Spinal cord (tissue), 10 donors: ENCODE data around the gene USP47. TPM values are rescaled to one million over a fixed set of nuclear protein-coding genes. Genes with fewer than 3 reads are reported as not detected.
A peak's percentile ranks its signal among the peaks of the same experiment; 100 is the strongest.

Experiments
- DNase-seq, 6 donors: peaks; one replicate each; pipeline versions ENCODE4 v3.0.0 to v3.0.0-alpha.2; 2013 to 2015; ENCODE audit warnings: low spot score in 6 of 6, low read depth in 4 of 6
- H3K27ac ChIP-seq: one replicate; pipeline ENCODE4 v1.5.1; 2013; ENCODE audit warnings: low read depth, low read length, control low read depth
- H3K27me3 ChIP-seq: one replicate; pipeline ENCODE4 v1.6.1; 2013; ENCODE audit warnings: low read length; ENCODE audit not compliant: control insufficient read depth, insufficient read depth
- H3K36me3 ChIP-seq: one replicate; pipeline ENCODE4 v1.6.1; 2013; ENCODE audit warnings: low read length; ENCODE audit not compliant: control insufficient read depth, insufficient read depth
- H3K4me1 ChIP-seq: one replicate; pipeline ENCODE4 v1.6.1; 2013; ENCODE audit warnings: low read length; ENCODE audit not compliant: control insufficient read depth, insufficient read depth
- H3K4me3 ChIP-seq: one replicate; pipeline ENCODE4 v1.5.1; 2013; ENCODE audit warnings: low read depth, low read length, control low read depth
- H3K9me3 ChIP-seq: one replicate; pipeline ENCODE4 v1.6.1; 2013; ENCODE audit warnings: low read length; ENCODE audit not compliant: control insufficient read depth, insufficient read depth
- WGBS: methylation state at CpG from one replicate; pipeline ENCODE4 v1.1.5; 2013; ENCODE audit warnings: missing lambda C conversion rate; ENCODE audit not compliant: insufficient coverage; 5-methylcytosine and 5-hydroxymethylcytosine counted together
- polyA plus RNA-seq, 2 donors: library from polyadenylated mRNA; unstranded; fragments of 120-200 nt; gene quantifications; one replicate each; pipeline ENCODE4 v1.2.1, GENCODE V29; 2013; ENCODE audit not compliant: insufficient read length in 2 of 2
- total RNA-seq, 2 donors: library from RNA; depleted of rRNA in 1 of 2; stranded (reverse); fragments of 120-200 nt in 1 of 2; fragments of >200 nt in 1 of 2; gene quantifications; one replicate each; pipeline versions ENCODE4 v1.2.3 to v1.2.4, GENCODE V29; 2013 to 2014
- donor health status: healthy.

Gene USP47
- total and polyA plus RNA-seq, 4 donors, result 74.2 to 119 (median 90.2) TPM

GRCh38 chr11:11860103-11860979 is 18.6 kb downstream of the USP47 start:
- no peak for DNase-seq
- Histone ChIP-seq H3K27ac (no peak overlapping the region), H3K4me1 (no peaks in the 10 kb centered on the region), H3K4me3 (no peak overlapping the region), H3K9me3 (no peaks in the 10 kb centered on the region), H3K36me3 (no peaks in the 10 kb centered on the region), H3K27me3 (no peaks in the 10 kb centered on the region)
- no CpG with 5 or more reads among the region's 12 CpGs for WGBS

- H3K27ac ChIP-seq, result no peak overlapping the region
- H3K4me3 ChIP-seq, result no peak overlapping the region
- H3K36me3 ChIP-seq, result no peaks in the 10 kb centered on the region
- peaks cover 4% of the 10 kb centered on the region for H3K9me3 ChIP-seq
- H3K4me1 ChIP-seq, result no peaks in the 10 kb centered on the region
- H3K27me3 ChIP-seq, result no peaks in the 10 kb centered on the region
- no CpG with 5 or more reads among the region's 2 CpGs for WGBS
- DNase-seq, result no peak
Measured at GRCh38 chr11:11862999-11863398, 21.2 kb downstream of the USP47 start.

GRCh38 chr11:11864332-11864731 is 22.6 kb downstream of the USP47 start:
- DNase-seq, result no peak
- Histone ChIP-seq H3K27me3 (no peaks in the 10 kb centered on the region), H3K27ac (no peak overlapping the region), H3K36me3 (no peaks in the 10 kb centered on the region), H3K4me1 (no peaks in the 10 kb centered on the region), H3K4me3 (no peak overlapping the region), H3K9me3 (peaks cover 7% of the 10 kb centered on the region)
- WGBS, result no CpG with 5 or more reads among the region's 3 CpGs

- Histone ChIP-seq H3K27me3 (no peaks in the 10 kb centered on the region), H3K9me3 (peaks cover 7% of the 10 kb centered on the region), H3K27ac (no peak overlapping the region), H3K36me3 (no peaks in the 10 kb centered on the region), H3K4me1 (no peaks in the 10 kb centered on the region), H3K4me3 (no peak overlapping the region)
- WGBS, result no CpG with 5 or more reads among the region's 1 CpG
- no peak for DNase-seq
Measured at GRCh38 chr11:11864803-11865202, 23.0 kb downstream of the USP47 start.

- no peaks in the 10 kb centered on the region for H3K4me1 ChIP-seq
- H3K27me3 ChIP-seq, result no peaks in the 10 kb centered on the region
- no peak overlapping the region for H3K27ac ChIP-seq
- DNase-seq, result no peak
- peaks cover 7% of the 10 kb centered on the region for H3K9me3 ChIP-seq
- WGBS, result no CpG with 5 or more reads among the region's 3 CpGs
- H3K36me3 ChIP-seq, result no peaks in the 10 kb centered on the region
- H3K4me3 ChIP-seq, result no peak overlapping the region
Measured at GRCh38 chr11:11865449-11865848, 23.7 kb downstream of the USP47 start.

GRCh38 chr11:11866203-11866602 is 24.4 kb downstream of the USP47 start:
- WGBS, result no CpG with 5 or more reads among the region's 1 CpG
- Histone ChIP-seq H3K27me3 (no peaks in the 10 kb centered on the region), H3K4me3 (no peak overlapping the region), H3K36me3 (no peaks in the 10 kb centered on the region), H3K27ac (no peak overlapping the region), H3K9me3 (peaks cover 7% of the 10 kb centered on the region), H3K4me1 (no peaks in the 10 kb centered on the region)
- DNase-seq, result no peak

GRCh38 chr11:11867720-11868119 is 25.9 kb downstream of the USP47 start:
- Histone ChIP-seq H3K36me3 (no peaks in the 10 kb centered on the region), H3K4me1 (no peaks in the 10 kb centered on the region), H3K27ac (no peak overlapping the region), H3K9me3 (peaks cover 7% of the 10 kb centered on the region), H3K4me3 (no peak overlapping the region), H3K27me3 (no peaks in the 10 kb centered on the region)
- DNase-seq, result no peak
- no CpG with 5 or more reads among the region's 1 CpG for WGBS

GRCh38 chr11:11871991-11872401 is 30.2 kb downstream of the USP47 start:
- no peaks in the 10 kb centered on the region for H3K27me3 ChIP-seq
- H3K9me3 ChIP-seq, result peaks cover 5% of the 10 kb centered on the region
- H3K4me1 ChIP-seq, result no peaks in the 10 kb centered on the region
- peak in 1 of 6 donors; percentile 18 for DNase-seq
- no peaks in the 10 kb centered on the region for H3K36me3 ChIP-seq
- H3K27ac ChIP-seq, result no peak overlapping the region
- H3K4me3 ChIP-seq, result no peak overlapping the region
- WGBS, result 40% methylated on average over 1 of the region's 2 CpGs

GRCh38 chr11:11876458-11876857 is 34.7 kb downstream of the USP47 start:
- DNase-seq, result no peak
- H3K9me3 ChIP-seq, result no peaks in the 10 kb centered on the region
- no peak overlapping the region for H3K4me3 ChIP-seq
- no peaks in the 10 kb centered on the region for H3K4me1 ChIP-seq
- H3K27ac ChIP-seq, result no peak overlapping the region
- WGBS, result no CpG with 5 or more reads among the region's 2 CpGs
- no peaks in the 10 kb centered on the region for H3K27me3 ChIP-seq
- no peaks in the 10 kb centered on the region for H3K36me3 ChIP-seq

GRCh38 chr11:11880179-11880578 is 38.4 kb downstream of the USP47 start:
- Histone ChIP-seq H3K27ac (no peak overlapping the region), H3K4me1 (no peaks in the 10 kb centered on the region), H3K27me3 (no peaks in the 10 kb centered on the region), H3K9me3 (no peaks in the 10 kb centered on the region), H3K36me3 (peaks cover 1% of the 10 kb centered on the region), H3K4me3 (no peak overlapping the region)
- no peak for DNase-seq
- no CpG with 5 or more reads among the region's 2 CpGs for WGBS
